ENCODE results near the gene ANKS4B. TPM values are rescaled to one million over a fixed set of nuclear protein-coding genes. Genes with fewer than 3 reads are reported as not detected.

ANKS4B gene, protein sequence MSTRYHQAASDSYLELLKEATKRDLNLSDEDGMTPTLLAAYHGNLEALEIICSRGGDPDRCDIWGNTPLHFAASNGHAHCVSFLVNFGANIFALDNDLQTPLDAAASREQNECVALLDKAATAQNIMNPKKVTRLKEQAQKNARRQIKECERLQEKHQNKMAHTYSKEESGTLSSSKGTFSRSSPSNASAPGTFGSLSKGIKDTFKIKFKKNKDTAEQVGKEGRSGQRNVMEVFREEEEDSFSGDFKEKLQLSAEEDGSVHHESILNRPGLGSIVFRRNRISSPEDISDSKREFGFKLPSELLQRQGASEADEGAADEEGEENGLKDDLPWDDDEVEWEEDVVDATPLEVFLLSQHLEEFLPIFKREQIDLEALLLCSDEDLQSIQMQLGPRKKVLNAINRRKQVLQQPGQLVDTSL
- total RNA-seq (under 1 TPM in 1 of 2 donors, not detected in 1; 0.11 TPM), polyA plus RNA-seq (not detected)
- long read RNA-seq, donor 1 = 0 reads
- long read RNA-seq, donor 2 = 0 reads
- long read RNA-seq, donor 3 = 0 reads
- long read RNA-seq, donor 4 = 0 reads
- long read RNA-seq, donor 5 = 0 reads

DNA sequence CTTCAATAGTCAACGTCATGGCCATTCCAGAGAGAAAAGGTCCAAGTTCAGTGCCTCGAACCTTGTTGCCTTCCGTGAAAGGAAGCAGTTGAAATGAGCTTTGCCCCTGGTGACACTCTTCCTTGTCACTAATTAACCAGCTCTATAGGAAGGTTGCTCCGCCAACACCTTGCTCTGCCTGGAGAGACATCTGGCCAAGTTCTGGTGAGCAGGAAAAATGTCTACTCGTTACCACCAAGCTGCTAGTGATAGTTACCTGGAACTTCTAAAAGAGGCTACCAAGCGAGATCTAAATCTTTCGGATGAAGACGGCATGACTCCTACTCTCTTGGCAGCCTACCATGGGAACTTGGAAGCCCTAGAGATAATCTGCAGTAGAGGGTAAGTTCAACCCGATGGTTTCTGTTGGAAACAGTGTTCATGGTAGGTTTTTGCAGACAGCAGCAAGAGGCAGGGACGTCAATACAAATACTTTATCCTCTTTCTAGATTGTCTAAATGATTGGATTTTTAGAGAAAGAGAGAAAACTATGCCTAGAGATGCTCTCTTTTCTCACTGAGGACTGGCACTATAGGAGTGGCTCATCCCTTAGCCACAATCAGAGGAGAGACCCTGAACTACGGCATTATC, at the start of gene ANKS4B:
ANKS4B (plus strand) TSS at position 179 of the 630 bp plus-strand sequence; CDS start at position 218, 39 bp downstream.
- no peak for ATAC-seq (ENCODE audit: insufficient read depth, low FRiP score)
- no peak within 1 kb of the TSS for H3K9ac ChIP-seq (ENCODE audit: insufficient read depth in 1 of 2, low read length in 2 of 2)
- TF ChIP-seq, protein P1, sequence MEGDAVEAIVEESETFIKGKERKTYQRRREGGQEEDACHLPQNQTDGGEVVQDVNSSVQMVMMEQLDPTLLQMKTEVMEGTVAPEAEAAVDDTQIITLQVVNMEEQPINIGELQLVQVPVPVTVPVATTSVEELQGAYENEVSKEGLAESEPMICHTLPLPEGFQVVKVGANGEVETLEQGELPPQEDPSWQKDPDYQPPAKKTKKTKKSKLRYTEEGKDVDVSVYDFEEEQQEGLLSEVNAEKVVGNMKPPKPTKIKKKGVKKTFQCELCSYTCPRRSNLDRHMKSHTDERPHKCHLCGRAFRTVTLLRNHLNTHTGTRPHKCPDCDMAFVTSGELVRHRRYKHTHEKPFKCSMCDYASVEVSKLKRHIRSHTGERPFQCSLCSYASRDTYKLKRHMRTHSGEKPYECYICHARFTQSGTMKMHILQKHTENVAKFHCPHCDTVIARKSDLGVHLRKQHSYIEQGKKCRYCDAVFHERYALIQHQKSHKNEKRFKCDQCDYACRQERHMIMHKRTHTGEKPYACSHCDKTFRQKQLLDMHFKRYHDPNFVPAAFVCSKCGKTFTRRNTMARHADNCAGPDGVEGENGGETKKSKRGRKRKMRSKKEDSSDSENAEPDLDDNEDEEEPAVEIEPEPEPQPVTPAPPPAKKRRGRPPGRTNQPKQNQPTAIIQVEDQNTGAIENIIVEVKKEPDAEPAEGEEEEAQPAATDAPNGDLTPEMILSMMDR (IDR thresholded peaks at IDR 0.05; ENCODE audit: control extremely low read depth, extremely low read depth) = no peak
- H3K9me3 ChIP-seq (ENCODE audit: control insufficient read depth in 4 of 4, insufficient read depth in 3 of 4, low read length in 3 of 4) = no peaks in the 10 kb centered on the region
- no peak within 1 kb of the TSS for H3K27ac ChIP-seq (ENCODE audit: low read depth in 1 of 2, low read length in 1 of 2)
- H3K4me3 ChIP-seq = no peak within 1 kb of the TSS
- H3K4me1 ChIP-seq (ENCODE audit: control insufficient read depth in 5 of 5, insufficient read depth in 5 of 5, low read length in 5 of 5) = no peaks in the 10 kb centered on the region
- H3K27me3 ChIP-seq (ENCODE audit: control insufficient read depth in 3 of 3, insufficient read depth in 3 of 3, low read length in 2 of 3) = no peaks in the 10 kb centered on the region
- 87 to 91% methylated on average over 11 of the region's 11 CpGs for WGBS, 2 donors
- H3K36me3 ChIP-seq (ENCODE audit: control insufficient read depth in 4 of 4, insufficient read depth in 4 of 4, low read length in 4 of 4) = no peaks in the 10 kb centered on the region
- no peak for DNase-seq

DNA sequence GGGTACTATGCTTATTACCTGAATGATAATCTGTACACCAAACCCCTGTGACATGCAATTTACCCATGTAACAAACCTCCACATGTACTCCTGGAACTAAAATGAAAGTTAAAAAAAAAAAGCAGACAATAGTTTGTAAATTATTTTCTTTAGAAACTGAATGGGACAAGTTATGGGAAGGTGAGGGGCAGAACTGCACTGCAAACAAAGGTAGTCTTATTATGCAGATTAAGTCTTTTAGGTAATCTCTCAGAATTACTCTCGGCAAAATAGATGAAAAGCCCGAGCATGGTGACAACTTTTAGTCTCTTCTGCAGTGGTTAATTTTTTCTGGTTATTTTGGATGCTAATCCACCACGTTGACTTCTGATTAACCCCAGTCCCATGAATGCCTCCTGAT, 49.5 kb upstream of the ANKS4B start:
- no peak overlapping the region for H3K4me3 ChIP-seq
- no peaks in the 10 kb centered on the region for H3K27me3 ChIP-seq (ENCODE audit: control insufficient read depth in 3 of 3, insufficient read depth in 3 of 3, low read length in 2 of 3)
- H3K9me3 ChIP-seq (ENCODE audit: control insufficient read depth in 4 of 4, insufficient read depth in 3 of 4, low read length in 3 of 4) = peaks cover 0 to 4% (median 1%) of the 10 kb centered on the region in 4 donors
- ATAC-seq (ENCODE audit: insufficient read depth, low FRiP score) (no peak), DNase-seq (no peak)
- H3K9ac ChIP-seq (ENCODE audit: insufficient read depth in 1 of 2, low read length in 2 of 2) = no peak overlapping the region
- H3K4me1 ChIP-seq (ENCODE audit: control insufficient read depth in 5 of 5, insufficient read depth in 5 of 5, low read length in 5 of 5) = peaks cover 0 to 1% (median 0%) of the 10 kb centered on the region in 5 donors
- WGBS, 2 donors = 94 to 97% methylated on average over 3 of the region's 3 CpGs
- peaks cover 11 to 15% (median 14%) of the 10 kb centered on the region in 4 donors for H3K36me3 ChIP-seq (ENCODE audit: control insufficient read depth in 4 of 4, insufficient read depth in 4 of 4, low read length in 4 of 4)
- TF ChIP-seq, protein P1 (IDR thresholded peaks at IDR 0.05; ENCODE audit: control extremely low read depth, extremely low read depth) = no peak
- H3K27ac ChIP-seq (ENCODE audit: low read depth in 1 of 2, low read length in 1 of 2) = no peak overlapping the region

DNA sequence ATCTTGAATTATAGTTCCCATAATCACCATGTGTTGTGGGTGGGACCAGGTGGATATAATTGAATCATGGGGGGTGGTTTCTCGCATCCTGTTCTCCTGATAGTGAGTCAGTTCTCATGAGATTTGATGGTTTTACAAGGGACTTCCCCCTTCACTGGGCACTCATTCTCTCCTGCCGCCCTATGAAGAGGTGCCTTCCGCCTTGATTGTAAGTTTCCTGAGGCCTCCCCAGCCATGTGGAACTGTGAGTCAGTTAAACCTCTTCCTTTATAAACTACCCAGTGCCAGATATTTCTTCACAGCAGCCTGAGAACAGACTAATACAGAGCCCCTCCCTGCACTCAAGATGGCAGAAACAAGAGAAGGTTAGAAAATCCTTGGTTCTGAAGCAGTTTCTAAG, 48.7 kb upstream of the ANKS4B start:
- TF ChIP-seq, protein P1 (IDR thresholded peaks at IDR 0.05; ENCODE audit: control extremely low read depth, extremely low read depth) = no peak
- ATAC-seq (ENCODE audit: insufficient read depth, low FRiP score) (no peak), DNase-seq (no peak)
- H3K27ac ChIP-seq (ENCODE audit: low read depth in 1 of 2, low read length in 1 of 2) = no peak overlapping the region
- peaks cover 6 to 15% (median 13%) of the 10 kb centered on the region in 4 donors for H3K36me3 ChIP-seq (ENCODE audit: control insufficient read depth in 4 of 4, insufficient read depth in 4 of 4, low read length in 4 of 4)
- H3K4me1 ChIP-seq (ENCODE audit: control insufficient read depth in 5 of 5, insufficient read depth in 5 of 5, low read length in 5 of 5) = peaks cover 0 to 1% (median 0%) of the 10 kb centered on the region in 5 donors
- H3K9ac ChIP-seq (ENCODE audit: insufficient read depth in 1 of 2, low read length in 2 of 2) = no peak overlapping the region
- H3K4me3 ChIP-seq = no peak overlapping the region
- 85 to 98% methylated on average over 3 of the region's 3 CpGs for WGBS, 2 donors
- peaks cover 0 to 4% (median 1%) of the 10 kb centered on the region in 4 donors for H3K9me3 ChIP-seq (ENCODE audit: control insufficient read depth in 4 of 4, insufficient read depth in 3 of 4, low read length in 3 of 4)
- no peaks in the 10 kb centered on the region for H3K27me3 ChIP-seq (ENCODE audit: control insufficient read depth in 3 of 3, insufficient read depth in 3 of 3, low read length in 2 of 3)
